NCI-H69 (cell line): ENCODE results near the gene WFDC5.
"Not testable (repeated sequence)": the region's sequence is repeated elsewhere in the genome, so short reads cannot be mapped to it uniquely, and the experiment has no call there.

Experiments used
- DNase-seq: peaks from one replicate; lab custom pipeline; 2025; lab: John Stamatoyannopoulos, UW

Gene WFDC5, protein sequence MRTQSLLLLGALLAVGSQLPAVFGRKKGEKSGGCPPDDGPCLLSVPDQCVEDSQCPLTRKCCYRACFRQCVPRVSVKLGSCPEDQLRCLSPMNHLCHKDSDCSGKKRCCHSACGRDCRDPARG

DNA sequence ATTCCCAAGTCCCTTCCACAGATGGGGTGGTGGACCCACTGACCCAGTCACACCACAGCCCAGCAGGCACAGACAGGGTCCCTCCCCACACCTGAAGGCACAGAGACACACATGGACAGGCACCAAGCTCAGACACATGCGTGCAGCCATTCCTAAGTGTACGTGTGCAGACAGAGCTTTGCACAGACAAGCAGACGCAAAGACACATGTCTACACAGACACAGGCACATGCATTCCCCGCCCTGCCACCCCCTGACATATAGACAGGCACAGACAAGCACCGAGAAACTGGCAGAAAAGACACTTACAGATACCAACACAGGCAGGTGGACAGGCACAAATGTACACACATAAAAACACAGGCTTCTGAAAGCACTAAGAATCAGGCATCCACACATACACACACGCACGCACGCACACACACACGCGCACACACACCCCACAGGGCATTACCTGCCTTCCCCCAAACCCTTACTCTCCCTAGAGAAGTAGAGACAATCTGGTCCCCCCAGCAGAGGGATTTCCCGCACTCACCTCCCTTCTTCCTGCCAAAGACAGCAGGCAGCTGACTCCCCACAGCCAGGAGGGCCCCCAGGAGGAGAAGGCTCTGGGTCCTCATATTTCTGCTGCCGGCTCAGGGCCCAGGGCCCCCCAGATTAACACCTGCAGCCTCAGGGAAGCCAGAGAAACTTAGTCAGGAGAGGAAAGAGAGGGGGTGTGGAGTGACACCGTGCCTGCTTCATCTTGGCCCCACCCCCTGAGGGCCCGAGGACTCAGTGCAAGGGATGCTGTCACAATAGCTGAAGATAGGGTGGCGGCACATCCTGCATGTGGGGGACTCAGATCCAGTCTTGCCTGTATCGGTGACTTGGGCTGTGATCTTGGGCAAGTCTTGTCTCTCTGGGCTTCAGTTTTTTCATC lies at the start of gene WFDC5:
TSS of gene WFDC5 (minus strand) at position 710 of the 921 bp plus-strand sequence. CDS start at position 619, 91 bp downstream.
- DNase-seq = no peak

DNA sequence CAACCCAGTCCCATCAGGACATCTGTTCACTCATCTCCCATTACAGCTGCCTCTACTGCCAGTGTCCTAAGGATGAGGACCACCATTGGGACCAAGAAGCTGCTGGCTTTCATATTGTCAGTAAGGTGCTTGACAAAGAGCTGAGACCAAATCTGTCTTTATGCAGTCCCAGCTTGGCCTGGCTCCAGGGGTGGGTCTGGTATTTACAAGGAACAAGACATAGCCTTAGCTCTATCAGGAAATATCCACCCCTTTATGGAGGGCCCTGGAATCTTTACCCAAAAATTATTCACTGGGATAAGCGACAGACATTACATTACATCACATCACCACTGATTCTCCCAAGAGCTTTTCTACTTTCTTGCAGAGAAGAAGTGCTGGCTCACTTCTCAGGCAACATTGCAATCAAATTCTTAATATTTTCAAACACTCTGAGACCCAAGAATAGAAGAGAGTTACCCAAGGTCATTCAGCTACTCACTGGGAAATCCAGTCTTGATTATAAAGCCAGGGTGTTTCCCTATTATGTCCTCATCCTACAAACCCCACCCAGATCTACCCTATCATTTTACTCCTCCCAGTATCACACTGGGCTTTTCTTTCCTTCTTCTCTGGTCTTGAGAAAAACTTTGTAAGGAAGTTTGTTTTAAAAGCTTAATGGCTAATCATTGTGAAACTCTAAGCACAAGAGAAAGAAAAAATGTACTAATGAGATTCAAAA lies 48.3 kb upstream of the WFDC5 start:
- DNase-seq = no peak

DNA sequence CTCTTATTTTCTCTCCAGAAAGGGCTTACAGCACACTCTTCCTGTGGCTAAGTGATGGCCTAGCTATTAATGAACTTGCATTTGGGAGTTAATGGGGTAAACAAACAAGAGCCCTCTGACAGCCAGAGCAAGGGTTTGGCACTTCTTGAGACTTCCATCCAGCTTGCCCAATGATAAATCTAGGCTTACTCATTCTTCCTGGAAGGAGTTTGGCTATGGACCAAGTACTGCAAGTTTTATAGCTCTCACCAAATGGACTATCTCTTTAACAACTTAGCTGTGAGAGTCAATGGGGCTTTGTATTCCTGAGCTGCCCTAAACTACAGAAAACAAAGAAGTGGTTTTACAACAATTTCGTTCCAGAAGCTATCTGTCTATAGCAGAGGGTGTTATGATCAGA lies 43.0 kb upstream of the WFDC5 start:
- no peak for DNase-seq

DNA sequence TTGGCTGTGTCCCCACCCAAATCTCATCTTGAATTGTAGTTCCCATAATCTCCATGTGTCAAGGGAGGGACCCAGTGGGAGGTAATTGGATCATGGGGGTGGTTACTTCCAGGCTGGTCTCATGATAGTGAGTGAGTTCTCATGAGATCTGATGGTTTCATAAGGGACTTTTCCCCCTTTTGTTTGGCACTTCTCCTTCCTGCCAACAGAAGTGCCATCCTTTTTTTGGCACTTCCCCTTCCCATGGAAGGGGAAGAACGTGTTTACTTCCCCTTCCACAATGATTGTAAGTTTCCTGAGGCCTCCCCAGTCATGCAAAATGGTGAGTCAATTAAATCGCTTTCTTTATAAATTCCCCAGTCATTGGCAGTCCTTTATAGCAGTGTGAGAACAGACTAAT lies 41.7 kb upstream of the WFDC5 start:
- DNase-seq = no peak

DNA sequence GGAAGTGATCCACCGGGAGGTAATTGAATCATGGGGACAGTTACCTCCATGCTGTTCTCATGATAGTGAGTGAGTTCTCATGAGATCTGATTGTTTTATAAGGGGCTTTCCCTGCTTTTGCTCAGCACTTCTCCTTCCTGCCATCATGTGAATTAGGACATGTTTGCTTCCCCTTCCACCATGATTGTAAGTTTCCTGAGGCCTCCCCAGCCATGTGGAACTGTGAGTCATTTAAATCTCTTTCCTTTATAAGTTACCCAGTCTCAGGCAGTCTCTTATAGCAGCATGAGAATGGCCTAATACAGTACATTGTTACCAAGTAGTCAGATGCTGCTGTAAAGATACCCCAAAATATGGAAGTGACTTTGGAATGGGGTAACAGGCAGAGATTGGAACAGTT lies 39.8 kb upstream of the WFDC5 start:
- not testable (repeated sequence) for DNase-seq

DNA sequence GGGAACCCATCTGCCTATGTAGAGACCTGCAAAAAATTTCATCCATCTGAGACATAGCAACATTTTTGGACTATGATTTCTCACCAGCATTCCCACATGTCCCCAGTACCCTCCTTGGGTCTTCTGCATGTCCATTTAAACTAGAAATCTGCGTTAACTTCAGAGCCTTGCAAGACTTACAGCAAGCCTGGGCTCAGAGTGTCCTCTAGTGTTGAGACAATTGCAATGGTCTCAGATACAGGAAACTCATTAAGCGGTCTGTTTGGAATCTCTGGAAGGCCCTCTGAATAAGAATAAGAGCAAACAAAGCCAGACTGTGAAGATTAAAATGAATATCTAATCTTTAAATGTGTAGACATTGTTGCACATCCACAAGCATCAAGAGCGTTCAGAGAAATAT lies 39.2 kb upstream of the WFDC5 start:
- peak; percentile 1 for DNase-seq

DNA sequence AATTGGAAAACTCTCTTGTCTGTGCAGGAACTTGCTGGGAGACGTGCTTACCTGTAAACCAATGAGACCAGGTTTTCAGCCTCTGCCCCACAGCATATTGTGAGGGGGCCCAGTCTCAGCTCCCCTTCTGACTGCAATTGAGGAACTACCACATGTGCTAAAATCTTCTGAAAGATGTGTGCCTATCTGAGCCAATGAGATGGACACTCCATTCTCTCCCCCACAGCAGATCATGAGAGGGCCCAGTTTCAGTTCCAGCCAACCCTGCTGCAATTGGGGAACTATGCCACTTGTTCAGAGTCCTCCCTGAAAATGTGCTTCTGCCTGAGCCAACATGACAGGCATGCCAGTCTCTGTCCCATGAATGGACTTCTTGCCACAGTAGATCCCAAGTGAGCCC lies 38.8 kb upstream of the WFDC5 start:
- no peak for DNase-seq

DNA sequence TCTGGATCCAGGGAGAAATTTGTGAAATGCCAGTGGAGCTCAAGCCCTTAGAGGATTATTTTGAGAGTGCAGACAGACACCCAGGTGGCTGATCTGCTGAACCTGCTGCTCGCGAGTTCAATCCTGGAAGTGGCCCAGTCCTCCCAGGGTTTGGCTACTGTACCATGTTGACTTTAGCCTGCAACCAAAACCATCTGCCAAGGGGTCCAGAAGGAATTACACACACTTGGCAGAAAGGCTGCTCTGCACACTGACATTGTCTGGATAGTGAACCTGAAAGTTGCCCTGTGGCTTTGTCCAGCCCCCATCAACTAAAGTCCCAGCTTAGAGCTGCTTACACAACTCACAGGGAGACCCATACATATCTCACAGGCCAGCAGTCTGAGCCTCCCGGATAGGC lies 38.2 kb upstream of the WFDC5 start:
- no peak for DNase-seq

DNA sequence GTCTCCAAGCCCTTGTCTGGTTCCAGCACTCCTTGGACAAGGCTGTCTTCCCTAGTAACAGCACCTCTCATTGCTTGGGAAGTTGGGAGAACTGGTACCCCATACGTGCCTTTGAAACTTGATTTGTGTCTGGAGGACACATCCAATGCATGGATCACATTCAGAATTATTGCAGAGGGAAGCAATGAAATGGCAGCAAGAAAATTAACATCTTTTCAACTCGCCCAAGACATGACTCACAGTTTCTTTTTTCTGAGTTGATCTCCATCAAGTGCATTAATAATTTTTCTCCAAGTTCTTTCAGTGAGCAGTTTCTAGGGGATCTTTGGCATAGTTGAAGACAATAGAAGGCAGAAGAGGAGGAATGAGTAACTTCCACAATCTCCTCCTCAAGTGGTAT lies 37.4 kb upstream of the WFDC5 start:
- DNase-seq = no peak

DNA sequence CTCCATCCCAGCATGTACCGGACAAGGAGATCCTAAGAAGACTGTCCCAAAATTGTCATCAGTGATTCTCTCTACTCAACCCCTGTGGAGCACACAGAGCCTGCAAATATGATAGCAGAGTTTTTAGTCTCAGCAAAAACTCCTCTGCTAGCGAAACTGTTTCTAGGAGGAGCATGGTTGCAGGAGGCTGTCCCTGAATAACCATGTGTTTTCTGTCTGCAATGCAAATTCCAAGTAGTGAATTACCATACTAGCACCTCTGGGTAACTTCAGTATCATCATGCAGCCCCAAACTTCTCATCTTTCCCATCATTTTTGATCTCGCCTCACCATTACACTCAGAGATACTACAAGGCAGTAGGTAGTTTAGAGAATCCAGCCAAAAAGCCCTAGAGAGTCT lies 34.1 kb upstream of the WFDC5 start:
- DNase-seq = no peak

DNA sequence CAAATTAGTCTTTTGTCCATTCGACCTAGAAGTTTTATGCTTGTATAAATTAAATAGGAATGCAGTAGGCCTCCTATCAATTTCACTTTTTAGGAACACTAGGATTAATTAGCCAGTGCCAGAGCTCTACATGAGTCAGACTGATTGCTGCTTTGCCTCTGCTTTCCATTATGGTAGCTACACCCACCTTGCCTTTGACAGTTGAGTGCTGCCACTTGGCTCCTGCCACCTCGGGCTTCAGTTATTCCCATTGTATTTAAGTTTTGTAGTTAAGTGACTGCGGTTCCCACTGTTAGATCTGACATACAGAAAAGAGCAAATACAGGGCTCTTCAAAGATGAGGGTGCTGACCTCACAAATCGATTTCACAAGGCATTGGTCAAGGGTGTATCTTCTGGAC lies 25.9 kb upstream of the WFDC5 start:
- no peak for DNase-seq

DNA sequence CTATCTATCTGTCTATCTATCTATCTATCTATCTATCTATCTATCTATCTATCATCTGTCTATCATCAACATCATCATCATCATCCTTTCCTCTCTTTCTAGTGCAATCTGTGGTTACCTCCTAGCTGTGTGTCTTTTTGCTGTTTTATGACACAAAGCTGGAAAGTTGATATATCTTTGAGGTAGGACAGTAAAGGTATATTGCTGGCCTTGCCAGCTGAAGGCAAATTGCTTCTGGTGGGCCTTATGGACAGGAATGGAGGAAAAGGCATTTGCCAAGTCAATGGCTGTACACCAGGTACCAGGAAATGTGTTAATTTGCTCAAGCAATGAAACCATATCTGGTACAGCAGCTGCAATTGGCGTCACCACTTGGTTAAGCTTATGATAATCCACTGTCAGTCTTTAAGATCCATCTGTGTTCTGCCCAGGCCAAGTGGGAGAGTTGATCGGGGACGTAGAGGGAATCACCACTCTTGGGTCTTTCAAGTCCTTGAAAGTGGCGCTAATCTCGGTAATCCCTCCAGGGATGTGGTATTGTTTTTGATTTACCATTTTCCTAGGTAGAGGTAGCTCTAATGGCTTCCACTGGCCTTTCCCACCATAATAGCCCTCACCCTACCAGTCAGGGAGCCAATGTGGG lies 24.9 kb upstream of the WFDC5 start:
- DNase-seq = not testable (repeated sequence)

DNA sequence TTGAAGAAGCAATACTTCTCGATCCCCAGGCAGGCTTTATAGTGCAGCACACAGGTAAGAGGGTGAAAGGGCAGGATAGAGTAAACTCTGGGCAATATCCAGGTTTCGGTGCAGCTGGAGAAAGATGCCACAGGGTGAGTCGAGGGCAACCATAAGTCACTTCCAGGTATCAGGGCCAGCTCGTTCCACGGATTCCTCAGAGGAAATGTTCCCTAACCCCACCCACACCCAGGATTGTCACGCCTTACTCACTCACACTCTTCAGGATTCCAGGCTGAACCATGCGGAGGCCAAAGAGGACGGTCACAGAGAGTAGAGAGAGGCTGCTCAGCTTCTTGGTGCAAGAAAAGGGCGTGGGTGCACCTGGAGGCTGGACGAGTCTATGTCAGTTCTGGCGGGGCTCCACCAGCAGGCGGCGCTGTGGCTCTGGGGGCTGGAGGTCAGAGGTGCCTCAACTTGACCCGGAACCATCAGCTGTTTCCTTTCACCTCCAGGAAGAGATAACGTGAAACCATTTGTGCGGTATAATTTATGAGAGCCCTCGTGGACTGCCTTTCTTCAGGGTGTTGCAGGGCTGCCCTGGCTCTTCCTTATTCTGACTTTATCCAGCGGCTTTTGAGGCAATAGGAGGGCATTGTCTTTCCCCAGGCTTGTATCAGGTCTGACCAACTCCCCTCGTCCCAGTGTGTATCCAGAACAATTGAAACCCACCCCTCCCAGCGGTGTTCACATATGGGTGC lies 23.8 kb upstream of the WFDC5 start:
- DNase-seq = peak; percentile 41

DNA sequence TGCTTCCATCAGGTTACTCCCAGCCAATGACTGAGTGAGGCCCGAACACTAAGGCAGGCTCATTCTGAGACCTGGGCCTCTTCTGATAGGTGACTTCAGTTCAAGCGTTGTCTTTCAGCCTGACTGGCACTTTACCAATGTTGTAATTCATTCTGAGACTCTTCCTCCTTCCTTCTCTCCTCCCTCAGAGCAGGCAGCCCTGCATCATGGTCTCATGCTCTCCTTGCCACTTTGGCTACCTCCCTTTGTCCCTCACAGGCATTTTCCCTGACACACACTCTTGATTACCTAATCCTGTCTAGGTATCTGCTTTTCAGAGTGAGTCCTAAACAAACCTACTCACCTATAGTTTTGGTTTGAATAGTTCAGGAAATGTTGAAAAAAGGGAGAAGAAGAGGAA lies 21.9 kb upstream of the WFDC5 start:
- DNase-seq = no peak

DNA sequence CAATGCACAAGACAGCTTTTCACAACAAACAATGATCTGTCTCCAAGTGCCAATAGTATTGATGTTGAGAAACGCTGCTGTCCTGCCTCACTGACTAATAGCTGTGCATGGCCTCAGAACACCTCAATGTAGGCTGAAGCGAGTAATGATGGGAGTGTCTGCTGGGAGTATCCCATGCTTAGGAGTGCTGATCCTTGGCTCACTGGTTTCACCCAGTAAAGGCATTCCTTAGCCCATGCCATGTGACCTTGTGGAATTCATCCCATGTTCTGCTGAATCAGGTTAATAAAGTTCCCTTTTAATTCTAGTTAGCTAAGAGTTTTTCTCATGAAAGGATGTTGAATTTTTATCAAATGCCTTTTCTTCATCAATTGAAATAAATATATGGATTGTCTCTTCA lies 13.1 kb upstream of the WFDC5 start:
- DNase-seq = no peak

DNA sequence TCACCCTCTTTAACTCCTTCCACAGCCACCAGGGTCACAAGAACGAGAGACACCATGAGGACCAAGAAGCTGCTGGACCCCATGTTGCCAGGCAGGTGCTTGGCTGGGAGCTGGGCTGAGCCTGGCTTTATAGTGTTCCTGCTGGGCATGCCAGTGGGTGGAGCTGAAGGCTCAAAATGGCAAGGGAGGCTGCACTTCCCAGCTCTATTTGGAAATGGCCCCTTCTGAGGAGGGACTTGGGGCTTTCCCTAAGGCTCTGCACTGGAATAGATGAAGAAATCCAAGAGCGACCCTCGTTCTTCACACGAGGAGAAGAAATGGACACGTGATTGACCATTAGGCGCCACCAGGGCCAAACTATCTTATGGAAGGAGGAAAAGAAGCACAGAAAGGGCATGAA lies 9.4 kb upstream of the WFDC5 start, which contains the start of gene WFDC12:
TSS of gene WFDC12 (minus strand) at position 101 of the 400 bp plus-strand sequence. CDS start at position 83, 18 bp downstream.
- DNase-seq = no peak

DNA sequence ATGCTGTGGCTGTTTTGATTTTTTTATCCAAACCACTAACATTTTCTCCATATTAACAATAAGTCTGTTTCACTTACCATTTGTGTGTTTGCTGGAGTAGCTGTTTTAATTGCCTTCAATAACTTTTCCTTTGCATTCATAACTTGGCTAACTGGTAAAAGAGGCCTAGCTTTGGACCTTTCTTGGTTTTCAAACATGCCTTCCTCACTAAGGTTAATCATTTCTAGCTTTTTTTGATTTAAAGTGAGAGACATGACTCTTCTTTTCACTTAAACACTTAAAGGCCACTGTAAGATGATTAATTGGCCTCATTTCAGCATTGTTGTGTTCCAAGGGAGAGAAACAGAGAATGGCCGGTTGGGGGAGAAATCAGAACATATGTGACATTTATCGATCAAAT lies 6.4 kb upstream of the WFDC5 start:
- no peak for DNase-seq

DNA sequence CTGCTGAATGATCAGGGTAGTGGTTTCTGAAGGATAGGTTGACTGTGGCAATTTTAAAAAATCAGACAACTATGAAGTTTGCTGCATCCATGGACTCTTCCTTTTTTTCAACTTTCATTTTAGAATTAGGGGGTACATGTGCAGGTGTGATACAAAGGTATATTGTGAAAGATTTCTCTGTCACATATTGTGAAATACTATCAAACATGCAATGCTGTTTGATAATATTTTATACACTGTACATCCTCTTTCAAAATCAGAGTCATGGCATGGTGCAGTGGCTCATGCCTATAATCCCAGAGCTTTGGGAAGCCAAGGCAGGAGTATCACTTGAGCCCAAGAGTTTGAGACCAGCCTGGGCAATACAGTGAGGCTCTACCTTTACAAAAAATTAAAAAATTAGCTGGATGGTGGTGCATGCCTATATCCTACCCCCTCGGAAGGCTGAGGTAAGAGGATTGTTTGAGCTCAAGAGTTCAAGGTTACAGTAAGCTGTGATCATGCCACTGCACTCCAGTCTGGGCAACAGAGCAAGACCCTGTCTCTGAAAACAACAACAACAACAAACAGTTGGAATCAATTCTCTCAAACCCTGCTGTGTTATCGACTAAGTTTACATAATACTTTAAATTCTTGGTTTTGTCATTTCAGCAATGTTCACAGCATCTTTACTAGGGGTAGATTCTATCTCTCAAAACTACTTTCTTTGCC lies 4.7 kb upstream of the WFDC5 start:
- DNase-seq = no peak

DNA sequence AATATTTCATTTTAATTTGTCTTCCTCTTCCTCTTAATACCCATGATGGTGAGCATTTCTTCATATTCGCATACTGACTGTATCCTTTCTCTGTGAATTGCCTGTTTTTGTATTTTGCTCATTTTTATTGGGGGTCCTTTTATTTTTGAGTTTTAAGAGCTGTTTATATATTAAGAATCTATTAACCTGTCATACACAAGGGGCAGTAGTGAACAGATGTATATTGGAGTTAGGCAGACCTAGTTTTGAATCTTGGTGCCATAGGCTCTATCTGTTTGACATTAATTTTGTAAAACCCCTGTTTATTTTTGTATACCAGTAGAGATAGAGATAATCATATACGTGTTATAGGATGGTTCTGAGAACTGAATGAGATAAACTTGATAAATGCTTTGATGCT lies 3.1 kb upstream of the WFDC5 start:
- DNase-seq = no peak

DNA sequence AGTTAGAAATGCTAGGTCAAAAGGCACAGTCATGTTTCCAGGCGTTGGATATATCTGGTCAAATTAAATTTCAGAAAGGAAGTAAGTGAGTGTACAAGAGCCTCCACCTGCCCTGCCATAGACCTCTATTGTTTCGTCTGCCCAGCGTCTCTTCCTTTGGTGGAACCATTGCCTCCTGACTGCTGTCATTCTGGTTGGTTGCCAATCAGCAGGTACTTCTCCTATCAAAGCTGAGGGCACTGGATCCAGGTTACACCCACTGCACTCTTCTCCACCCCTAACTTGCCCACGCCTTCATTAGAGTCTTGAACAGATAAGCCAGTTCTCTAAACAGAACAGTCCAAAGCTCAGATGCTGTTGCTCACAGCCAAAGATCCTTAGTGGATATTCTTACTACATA lies 2.6 kb upstream of the WFDC5 start:
- peak; percentile 43 for DNase-seq

DNA sequence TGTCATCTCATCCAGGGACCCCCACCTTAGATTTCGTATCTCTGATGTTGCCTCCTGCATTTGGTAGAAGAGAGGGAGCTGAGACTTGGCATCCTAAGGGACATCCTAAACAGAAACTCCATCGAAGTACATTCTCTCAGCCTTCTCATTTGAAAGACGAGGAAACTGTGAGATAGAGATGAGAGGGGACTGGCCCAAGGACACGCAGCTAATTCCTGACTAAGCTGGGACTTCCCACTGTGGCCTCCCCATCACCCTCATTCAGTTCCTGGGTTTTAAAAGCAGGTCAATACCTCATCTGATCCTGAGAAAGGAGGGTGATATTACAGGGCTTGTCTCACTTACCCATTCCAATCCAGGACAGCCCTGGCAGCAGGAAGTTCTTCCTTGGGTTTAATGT lies 855 bp upstream of the WFDC5 start:
- DNase-seq = no peak
